ENCODE results near the gene COL6A2. TPM values are rescaled to one million over a fixed set of nuclear protein-coding genes. Genes with fewer than 3 reads are reported as not detected.

COL6A2 gene
- total RNA-seq, 1 donor from 2014 or later, result 373 TPM

GRCh38 chr21:46152927-46153246 lies 55.0 kb downstream of the COL6A2 start:
- Histone ChIP-seq H3K4me3 (ENCODE audit: low read depth, low read length) (no peak overlapping the region), H3K36me3 (ENCODE audit: control insufficient read depth, insufficient read depth, low read length) (no peaks in the 10 kb centered on the region), H3K27me3 (ENCODE audit: control insufficient read depth, insufficient read depth, low read length) (no peaks in the 10 kb centered on the region)
- no peak for DNase-seq (ENCODE audit: low read depth)
- no peak for TF ChIP-seq CTCF (IDR thresholded peaks at IDR 0.05; ENCODE audit: insufficient read depth, low read length, poor library complexity, severe bottlenecking)

- TF ChIP-seq CTCF (IDR thresholded peaks at IDR 0.05; ENCODE audit: insufficient read depth, low read length, poor library complexity, severe bottlenecking), result peak; percentile 98
- H3K4me3 ChIP-seq (ENCODE audit: low read depth, low read length), result no peak overlapping the region
- H3K27me3 ChIP-seq (ENCODE audit: control insufficient read depth, insufficient read depth, low read length), result no peaks in the 10 kb centered on the region
- no peak for DNase-seq (ENCODE audit: low read depth)
- no peaks in the 10 kb centered on the region for H3K36me3 ChIP-seq (ENCODE audit: control insufficient read depth, insufficient read depth, low read length)
Measured at GRCh38 chr21:46153247-46154154, 55.6 kb downstream of the COL6A2 start.

- no peak overlapping the region for H3K4me3 ChIP-seq (ENCODE audit: low read depth, low read length)
- H3K27me3 ChIP-seq (ENCODE audit: control insufficient read depth, insufficient read depth, low read length), result no peaks in the 10 kb centered on the region
- TF ChIP-seq CTCF (IDR thresholded peaks at IDR 0.05; ENCODE audit: insufficient read depth, low read length, poor library complexity, severe bottlenecking), result no peak
- no peaks in the 10 kb centered on the region for H3K36me3 ChIP-seq (ENCODE audit: control insufficient read depth, insufficient read depth, low read length)
- no peak for DNase-seq (ENCODE audit: low read depth)
Measured at GRCh38 chr21:46154155-46154954, 56.4 kb downstream of the COL6A2 start.

- Histone ChIP-seq H3K36me3 (ENCODE audit: control insufficient read depth, insufficient read depth, low read length) (no peaks in the 10 kb centered on the region), H3K27me3 (ENCODE audit: control insufficient read depth, insufficient read depth, low read length) (no peaks in the 10 kb centered on the region), H3K4me3 (ENCODE audit: low read depth, low read length) (no peak overlapping the region)
- DNase-seq (ENCODE audit: low read depth), result no peak
- no peak for TF ChIP-seq CTCF (IDR thresholded peaks at IDR 0.05; ENCODE audit: insufficient read depth, low read length, poor library complexity, severe bottlenecking)
Measured at GRCh38 chr21:46154955-46155513, 57.1 kb downstream of the COL6A2 start.

- no peak for TF ChIP-seq CTCF (IDR thresholded peaks at IDR 0.05; ENCODE audit: insufficient read depth, low read length, poor library complexity, severe bottlenecking)
- no peaks in the 10 kb centered on the region for H3K36me3 ChIP-seq (ENCODE audit: control insufficient read depth, insufficient read depth, low read length)
- no peak within 1 kb of the TSS for H3K4me3 ChIP-seq (ENCODE audit: low read depth, low read length)
- H3K27me3 ChIP-seq (ENCODE audit: control insufficient read depth, insufficient read depth, low read length), result no peaks in the 10 kb centered on the region
- DNase-seq (ENCODE audit: low read depth), result no peak
Measured at GRCh38 chr21:46155514-46156377, 57.8 kb downstream of the COL6A2 start, which contains the start of gene FTCD. Gene FTCD (minus strand): TSS chr21:46155579. CDS start chr21:46155523, 56 bp downstream.

All from kidney epithelial cell (primary cell).